Colon (tissue), 2 donors: ENCODE measurements around the gene MAP2K1.

Experiments used
- FAIRE-seq: peaks from 2 replicates; lab custom pipeline; 2012; peaks lifted over from hg19 to GRCh38; lab: Jason Lieb, UNC
- donor health status: control.
- donor health status: control.

Gene MAP2K1

DNA sequence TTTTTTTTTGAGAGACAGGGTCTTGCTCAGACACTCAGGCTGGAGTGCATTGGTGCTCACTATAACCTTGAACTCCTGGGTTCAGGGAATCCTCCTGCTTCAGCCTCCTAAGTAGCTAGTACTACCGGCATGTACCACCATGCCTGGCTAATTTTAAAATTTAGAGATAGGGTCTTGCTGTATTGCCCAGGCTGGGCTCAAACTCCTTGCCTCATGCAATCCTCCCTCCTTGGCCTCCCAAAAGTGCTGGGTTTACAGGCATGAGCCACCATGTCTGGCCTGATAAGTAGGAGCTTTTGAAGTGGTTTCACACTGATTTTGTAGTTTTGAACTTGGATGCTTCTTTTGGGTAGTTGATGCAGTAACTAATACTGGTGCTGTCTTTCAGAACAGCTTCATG, 7.8 kb downstream of the MAP2K1 start:
- FAIRE-seq: no peak

DNA sequence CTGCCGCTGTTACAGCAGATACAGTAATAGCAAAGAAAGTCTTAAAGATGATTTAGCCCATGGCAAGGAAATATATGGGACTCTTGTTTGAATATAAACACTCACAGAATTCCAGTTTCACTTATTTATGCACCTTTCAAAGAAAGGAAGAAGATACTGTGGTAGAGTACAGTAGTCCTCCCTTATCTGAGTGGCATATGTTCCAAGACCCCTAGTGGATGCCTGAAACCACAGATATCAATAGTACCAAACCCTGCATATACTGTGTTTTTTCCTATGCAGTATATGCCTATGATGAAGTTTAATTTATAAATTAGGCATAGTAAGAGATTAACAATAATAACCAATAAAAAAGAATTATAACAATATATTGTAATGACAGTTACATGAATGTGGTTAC, 8.2 kb downstream of the MAP2K1 start:
- no peak for FAIRE-seq

DNA sequence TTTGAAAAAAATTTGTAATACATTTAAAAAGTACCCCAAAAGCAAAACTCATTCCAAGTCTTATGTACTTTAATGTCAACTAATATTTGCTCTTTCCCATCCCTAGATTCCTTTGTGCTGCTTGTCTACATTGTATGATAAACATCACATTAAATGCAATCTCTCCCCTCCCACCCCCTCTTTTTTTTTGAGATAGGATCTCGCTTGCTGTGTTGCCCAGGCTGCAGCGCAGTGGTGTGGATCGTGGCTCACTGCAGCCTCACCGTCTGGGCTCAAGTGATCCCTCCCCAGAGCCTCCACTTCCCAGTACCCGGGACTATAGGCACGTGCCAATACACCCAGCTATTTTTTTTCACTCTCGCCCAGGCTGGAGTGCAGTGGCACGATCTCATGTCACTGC, 12.6 kb downstream of the MAP2K1 start:
- no peak for FAIRE-seq

DNA sequence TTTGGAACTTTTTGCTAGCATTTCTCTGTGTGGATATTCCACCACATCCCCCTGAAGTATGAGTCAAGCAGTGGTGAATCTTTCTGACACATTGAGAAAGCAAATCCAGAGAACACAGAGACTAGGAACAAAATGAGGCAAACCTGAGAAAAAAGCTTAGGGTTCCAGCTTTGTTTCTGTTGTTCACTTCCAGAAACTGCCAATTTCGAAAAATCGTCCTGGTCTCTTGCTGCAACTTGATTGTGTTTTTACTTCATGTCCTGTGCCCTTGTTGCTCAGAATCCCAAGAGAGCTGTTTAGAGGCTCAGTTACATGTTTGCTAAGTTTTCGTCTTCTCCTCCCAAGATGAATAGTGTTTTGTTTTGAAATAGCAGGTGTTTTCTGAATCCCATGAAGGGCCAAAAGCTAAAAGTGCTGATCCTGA, 13.7 kb downstream of the MAP2K1 start:
- no peak for FAIRE-seq

DNA sequence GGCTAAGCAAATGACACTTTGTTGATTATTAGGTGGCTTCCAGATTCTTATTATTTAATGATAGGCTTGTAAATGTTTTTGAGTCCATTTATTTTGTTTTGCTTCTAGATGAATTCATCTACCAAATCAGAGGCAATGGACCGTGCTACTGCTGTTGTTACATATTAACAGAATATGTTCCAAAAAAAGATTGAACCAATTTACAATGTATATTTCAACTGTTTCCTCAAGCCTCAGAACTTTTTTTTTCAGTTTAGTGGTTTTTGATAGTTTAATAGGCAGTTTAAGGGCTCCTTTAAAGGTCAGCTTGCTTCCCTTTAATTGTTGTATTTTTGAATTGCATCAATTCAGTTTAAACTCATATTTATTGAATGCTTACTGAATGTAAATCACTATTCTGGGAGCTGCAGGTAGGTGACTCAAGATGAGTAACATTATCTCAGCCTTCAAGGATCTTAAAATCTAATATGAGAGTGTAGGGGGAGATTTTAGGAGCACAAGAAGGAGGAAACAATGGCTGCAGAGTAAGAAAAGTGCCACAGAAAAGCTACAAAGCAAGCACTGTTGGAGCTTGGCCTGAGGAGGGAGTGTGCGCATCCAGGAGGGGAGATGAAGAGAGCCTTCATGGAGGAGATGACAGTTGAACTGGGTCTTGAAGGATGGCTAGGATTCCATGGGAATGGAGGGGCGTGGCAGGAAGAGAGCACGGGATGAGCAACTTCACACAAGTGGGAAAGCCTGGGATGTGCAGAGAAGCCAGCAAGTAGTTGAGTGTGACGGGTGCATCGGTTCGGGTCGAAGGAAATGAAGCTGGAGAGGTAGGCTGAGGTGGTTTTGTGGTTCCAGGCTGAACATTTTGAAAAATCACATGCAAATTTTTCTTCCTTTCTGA, 14.7 kb downstream of the MAP2K1 start:
- no peak for FAIRE-seq

DNA sequence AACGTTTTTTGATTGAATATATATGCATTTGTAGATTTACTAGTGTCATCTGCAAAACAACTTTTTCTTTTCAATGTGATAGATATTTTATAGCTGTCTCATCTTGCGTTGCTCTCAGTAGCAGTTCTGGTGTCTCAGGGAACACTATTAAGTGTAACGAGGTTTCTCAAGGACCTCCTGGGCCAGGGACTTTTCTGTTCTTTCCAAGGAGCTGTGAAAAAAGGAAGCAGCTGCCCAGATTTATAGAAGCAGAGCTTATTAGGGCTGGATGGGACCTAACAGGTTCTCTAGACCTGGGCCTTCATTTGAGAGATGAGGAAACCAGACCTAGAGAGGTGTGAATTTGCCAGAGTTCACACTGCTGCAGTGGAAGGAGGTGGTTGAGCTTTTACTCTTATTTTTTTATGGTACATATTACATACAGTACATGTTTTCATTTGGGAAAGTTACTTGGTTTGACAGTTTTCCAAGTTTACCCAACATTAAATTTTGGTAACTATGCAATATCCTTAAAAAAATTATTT, 16.1 kb downstream of the MAP2K1 start:
- FAIRE-seq: no peak

DNA sequence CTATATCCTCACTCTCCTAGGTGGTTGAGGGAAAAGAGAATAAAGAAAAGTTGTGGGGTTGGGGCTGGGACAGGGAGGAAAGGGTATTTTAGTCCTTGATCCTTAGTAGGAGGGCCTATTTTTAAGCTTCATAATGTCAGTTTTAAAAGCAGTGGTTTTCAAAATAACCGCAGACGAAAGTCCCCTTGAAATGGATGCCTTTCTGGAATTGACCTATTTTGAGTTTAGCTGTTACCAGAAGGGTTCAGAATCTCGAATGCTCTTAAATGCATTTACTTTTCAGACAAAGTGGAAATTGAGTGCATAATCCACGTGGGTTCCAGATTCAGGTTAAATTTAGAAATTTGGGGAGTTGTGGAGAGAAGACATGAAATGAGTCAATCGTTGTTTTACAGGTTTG, 16.6 kb downstream of the MAP2K1 start:
- no peak for FAIRE-seq

DNA sequence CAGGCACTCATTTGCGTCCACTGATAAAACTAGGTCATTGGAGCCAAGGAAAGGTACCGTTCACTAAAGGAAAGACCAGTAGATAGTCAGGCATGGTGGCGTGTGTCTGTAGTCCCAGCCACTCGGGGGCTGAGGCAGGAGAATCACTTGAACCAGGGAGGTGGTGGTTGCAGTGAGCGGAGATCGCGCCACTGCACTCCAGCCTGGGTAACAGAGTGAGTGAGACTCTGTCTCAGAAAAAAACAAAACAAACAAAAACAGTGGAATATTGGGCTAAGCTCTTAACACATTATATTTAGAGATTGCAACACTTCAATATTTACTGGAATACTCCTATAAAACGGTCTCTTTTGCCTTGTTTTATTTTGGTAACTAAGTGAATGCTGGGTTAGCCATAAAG, 17.4 kb downstream of the MAP2K1 start:
- no peak for FAIRE-seq

DNA sequence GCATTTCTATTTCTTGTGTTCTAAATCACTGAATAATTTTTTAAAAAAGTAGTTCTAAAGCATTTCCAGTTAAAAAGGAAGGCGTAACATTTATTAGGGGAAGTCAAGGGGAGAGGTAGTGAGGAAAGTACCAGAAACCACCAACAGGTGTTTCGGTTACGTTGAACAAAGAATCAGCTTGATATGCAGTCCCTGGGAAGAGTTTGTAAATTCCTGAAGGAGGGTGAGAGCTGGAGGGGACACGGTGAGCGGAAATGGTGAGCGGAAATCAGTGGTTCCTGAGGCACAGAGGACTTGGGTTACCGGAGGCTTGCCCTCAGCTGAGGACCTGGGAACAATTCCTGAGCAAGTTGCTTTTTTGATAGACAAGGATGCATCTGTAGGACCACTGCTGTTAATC, 17.8 kb downstream of the MAP2K1 start:
- FAIRE-seq: no peak

DNA sequence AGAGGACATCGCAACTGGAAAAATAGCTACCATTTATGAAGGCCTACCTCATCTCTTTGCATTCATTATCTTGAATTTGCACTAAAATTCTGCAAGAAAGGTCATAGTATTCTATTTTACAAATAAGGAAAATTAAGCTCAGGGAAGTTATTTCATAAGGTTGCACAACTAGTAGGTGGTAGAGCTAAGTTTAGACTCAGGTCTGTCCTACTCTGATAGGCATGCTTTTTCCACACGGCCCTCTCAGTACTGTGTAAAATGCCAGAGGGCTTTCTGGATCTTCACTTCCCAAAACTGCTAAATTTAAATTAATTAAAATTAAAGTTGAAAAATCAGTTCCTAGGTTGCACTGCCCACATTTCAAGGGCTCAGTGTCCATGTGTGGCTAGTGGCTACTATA, 18.3 kb downstream of the MAP2K1 start:
- FAIRE-seq: no peak

DNA sequence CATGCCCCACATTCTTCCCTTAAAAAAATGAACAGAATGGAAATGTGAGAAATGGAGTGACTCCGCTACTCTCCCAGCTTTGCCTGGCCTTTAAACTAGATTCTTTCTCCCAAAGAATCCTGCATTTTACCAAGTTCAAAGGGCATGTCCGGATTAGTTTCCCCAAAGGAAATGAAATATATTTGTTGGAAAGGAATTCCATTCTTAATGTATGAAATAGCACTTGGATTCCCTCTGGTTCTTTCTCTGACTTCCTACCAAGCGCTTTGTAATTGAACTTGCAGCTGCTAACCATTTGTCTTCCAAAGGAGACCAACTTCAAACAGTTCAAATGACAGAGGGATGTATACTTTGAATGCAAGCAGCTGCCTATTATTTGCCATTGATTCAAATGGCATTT, 18.9 kb downstream of the MAP2K1 start:
- FAIRE-seq: no peak

DNA sequence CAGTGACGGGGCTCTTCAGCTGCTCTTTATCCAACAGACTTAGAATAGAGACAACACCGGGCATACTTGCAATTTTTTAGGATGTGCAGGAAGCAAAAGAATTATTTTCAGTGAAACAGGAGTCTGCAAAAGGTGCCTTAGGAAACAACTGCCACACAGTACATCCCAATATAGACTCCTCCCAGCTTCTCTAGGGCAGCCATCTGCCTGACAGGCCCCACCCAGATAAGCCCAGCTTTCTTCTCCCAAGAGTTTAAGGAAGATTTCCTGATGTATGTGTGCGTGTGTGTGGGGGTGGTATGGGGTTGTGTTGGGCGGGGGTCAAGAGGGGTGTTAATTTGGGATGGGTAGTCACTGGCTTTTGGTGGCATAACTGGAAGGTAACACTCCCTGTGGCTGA, 21.5 kb downstream of the MAP2K1 start:
- FAIRE-seq: no peak

DNA sequence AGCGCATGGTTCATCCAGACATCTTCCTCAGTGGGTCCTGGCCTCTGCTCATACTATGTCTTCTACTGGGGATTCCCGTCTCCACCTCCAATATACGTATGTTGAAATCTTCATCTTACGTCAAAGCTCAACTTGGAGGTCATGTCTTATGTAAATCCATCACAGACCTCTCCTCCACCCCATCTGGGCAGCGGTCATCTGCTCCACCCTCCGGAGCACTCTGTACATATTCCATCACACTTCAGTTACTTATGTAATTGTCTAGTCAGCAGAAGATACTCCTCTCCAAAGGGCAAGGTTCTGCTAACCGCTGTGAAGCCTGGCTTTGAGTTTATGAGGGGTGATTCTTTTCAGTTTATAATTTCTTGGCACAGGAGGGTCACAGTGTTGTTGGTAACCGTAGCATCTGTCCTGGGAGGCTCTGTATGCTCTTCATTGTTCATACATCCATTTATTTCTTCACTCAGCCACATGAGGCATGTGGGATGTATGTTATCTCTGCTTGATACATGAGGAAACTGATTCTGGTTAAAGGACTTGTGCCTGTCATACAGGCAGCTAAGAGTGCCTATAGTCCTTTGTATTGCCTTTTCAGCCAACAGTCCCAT, 22.1 kb downstream of the MAP2K1 start:
- no peak for FAIRE-seq

DNA sequence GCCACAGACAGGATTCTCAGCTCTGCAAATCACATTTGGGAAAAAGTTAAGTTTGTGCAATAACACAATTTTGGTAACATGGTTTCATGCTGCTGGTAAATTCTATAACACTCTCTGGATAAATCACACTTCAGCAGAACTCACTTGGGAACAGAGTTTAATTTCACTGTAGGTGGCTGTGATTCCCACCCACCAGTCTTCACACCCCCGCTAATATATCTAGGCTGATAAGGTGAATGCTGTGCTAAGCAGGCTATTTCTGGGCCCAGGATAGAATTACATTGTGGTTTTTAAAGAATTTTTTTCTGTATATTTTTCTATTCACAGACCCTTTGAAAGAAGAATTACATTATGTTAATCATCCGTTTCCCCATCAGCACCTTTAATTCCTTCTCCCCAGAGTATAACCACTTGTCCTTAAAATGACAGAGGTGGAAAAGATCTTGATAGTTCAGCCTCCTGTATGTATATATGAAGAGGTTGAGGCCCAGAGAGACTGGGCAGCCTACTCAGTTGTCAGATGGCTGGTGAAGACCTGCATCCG, 22.9 kb downstream of the MAP2K1 start:
- no peak for FAIRE-seq

DNA sequence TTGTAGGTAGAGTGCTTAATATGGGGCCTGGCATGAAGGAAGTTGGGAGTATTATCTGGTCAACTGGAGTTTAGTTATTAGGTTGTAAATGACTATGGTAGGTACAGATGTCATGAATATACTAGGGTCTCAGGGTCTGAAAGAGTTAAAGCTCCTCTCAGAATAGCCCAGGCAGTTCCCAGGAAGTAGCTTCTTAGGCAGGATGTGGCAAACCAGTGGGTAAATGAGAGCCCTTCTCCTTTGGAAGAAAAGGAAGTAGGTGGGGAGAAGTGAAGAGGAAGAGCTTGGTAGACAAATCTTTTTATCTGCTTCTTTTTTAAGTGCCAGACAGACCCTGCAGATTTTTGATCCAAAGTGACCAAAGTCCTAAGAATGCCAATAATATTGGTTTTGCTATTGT, 24.5 kb downstream of the MAP2K1 start:
- FAIRE-seq: no peak

DNA sequence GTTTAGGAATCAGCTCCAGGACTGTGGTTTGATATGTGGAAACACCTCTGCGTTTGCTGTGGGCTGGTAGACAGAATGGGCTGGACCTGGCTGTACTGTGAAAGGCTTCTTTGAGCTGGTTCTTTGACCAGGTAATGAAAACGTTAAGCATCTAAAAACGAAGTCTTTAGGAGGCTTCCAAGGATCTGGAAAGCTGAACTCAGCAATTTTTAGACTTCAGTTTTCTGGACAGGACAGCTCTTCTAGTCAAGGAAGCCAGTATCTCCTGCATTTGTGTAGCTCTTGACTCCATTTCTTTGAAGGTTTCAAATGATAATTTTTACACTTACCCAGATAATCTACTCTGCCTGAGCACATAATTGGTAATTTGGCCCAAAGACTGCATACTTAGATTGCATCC, 25.5 kb downstream of the MAP2K1 start:
- no peak for FAIRE-seq

DNA sequence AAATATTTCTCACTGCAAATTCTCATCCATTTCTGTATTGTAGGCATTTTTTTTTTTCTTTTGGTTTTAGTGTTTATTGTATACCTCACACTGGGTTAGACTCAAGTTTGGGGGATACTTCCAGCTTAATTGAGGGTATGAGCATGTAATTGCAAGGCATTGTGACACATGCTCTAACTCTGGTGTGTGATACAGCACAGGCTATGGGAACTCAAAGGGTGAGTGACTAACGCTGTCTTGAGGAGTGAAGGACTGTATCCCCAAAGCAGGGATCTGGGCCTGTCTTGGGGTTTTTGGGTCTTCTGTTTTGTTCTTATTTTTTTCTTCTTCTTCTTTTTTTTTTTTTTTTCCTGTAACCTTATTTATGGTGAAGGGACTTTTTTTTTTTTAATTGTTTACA, 26.9 kb downstream of the MAP2K1 start:
- FAIRE-seq: no peak

DNA sequence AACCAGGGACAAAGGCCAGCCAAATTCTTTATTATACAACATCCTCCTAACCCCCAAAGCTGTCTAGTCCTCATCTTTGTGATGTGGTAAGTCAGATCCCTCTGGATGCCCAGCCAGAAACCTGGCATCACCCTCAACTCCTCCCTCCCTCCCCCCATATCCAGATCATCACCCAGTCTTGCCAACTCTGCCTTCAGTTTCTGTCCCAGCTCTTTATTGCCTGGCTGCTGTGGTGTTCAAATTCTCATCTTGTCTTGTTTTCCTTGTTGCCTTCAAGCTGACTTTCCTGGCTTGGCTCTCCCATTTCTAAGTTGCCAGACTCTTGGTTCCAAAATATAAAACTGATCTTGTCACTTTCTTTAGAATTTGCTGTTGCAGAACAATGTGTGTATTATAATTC, 28.6 kb downstream of the MAP2K1 start:
- FAIRE-seq: no peak

DNA sequence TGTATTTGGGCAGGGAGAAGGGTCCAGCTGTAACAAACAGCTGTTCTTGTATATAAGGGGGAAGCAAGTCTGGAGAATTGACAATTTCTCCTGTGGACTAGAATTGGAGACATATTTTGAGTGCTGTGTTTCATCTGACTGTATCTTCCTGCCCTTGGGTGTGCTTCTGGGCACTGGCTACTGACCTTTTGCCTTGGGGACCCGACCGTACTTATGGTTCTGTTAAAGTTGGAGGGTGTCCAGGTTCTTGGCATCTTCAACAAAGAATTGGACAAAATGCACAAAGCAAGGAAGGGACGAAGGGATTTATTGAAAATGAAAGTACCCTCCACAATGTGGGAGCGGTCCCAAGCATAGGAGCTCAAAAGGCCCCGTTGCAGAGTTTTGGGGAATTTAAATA, 31.0 kb downstream of the MAP2K1 start:
- no peak for FAIRE-seq

DNA sequence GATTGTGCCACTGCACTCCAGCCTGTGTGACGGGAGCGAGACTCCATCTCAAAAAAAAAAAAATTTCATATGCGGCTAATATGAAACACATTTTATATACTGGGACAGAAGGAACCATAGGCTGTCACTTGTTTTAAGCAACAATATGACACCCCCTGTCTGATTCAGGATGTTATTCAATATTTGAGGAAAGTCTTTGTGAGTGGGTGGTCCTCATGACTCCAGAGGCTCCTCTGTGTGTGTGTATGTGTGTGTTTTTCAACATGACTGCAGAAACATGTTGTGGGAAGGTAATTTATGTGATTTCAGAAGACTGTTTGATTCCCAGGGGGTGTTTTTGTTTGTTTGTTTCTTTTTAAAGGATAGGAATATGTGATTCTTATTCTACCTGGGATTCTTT, 32.8 kb downstream of the MAP2K1 start:
- no peak for FAIRE-seq

DNA sequence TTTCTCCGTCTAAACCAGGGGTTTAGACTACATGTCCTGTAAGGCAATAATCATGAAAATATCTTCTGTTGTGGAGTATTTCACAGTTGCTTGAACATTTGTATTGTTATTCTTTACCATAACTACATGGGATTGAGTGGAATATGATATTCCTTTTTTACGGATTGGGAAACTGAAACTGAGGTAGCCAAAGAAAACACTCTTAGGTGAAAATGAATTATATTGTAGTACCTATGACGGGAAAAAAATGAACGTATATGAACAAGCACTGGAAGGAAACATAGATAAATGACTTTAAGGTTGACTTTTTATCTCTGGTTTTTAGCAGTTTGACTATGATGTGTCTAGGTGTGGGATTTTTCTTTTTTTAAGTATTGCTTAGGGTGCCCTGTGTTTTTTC, 35.6 kb downstream of the MAP2K1 start:
- FAIRE-seq: no peak

DNA sequence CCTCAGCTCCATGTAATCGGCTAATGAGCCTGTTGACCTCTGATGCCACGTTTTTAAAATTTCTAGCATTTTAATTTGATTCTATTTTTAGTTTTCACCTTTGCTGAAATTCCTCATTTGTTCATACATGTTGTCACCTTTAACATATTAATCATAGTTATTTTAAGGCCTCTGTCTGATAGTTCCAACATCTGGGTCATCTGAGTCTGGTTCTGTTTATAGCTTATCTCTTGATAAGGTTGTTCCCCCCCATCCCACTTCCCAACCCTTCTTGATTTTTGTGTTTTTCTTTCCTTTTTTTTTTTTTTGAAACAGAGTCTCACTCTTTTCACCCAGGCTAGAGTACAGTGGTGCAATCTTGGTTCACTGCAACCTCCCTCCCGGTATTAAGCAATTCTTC, 36.4 kb downstream of the MAP2K1 start:
- no peak for FAIRE-seq

DNA sequence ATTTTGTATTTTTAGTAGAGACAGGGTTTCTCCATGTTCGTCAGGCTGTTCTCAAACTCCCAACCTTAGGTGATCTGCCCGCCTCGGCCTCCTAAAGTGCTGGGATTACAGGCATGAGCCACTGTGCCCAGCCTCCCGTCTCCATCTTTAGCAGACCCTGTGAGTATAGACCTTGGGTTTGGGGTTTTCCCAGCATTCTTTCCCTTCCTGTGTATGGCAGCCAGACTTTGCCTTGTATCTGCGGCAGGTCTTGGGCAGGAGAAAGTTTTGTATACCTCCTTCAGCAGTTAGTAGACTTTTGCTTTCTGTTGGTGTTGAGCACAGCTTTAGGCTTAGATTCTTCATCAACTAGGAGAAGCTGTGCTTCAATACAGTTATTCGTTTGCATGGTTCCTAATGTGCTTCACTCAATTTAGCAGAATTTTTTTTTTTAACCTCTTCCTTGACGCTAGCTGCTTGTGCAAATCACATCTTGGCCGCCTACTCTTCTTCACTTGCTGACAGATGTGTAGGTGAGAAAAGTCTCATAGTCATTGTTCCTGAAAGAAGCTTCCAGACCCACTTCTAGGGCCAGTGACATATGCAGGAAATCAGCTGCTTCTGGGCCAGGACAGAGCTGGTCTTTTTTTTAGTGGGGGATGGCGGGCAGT, 38.4 kb downstream of the MAP2K1 start:
- FAIRE-seq: no peak
